Measurements from ENCODE around the gene UNC50. TPM values are rescaled to one million over a fixed set of nuclear protein-coding genes. Genes with fewer than 3 reads are reported as not detected.

Gene UNC50
- polyA plus RNA-seq, 1 donor = 57.4 TPM

GRCh38 chr2:98607104-98607503 lies 1.3 kb upstream of the UNC50 start:
- Histone ChIP-seq H3K36me3 (ENCODE audit: control insufficient read depth, insufficient read depth, low read length) (peaks cover 20% of the 10 kb centered on the region), H3K4me1 (ENCODE audit: control insufficient read depth, insufficient read depth, low read length) (peaks cover 19% of the 10 kb centered on the region), H3K27ac (ENCODE audit: low read length) (no peak overlapping the region), H3K27me3 (ENCODE audit: control insufficient read depth, insufficient read depth, low read length) (no peaks in the 10 kb centered on the region), H3K9me3 (ENCODE audit: control insufficient read depth, low read depth, low read length) (no peaks in the 10 kb centered on the region), H3K4me3 (ENCODE audit: low read length) (peak overlapping the region; percentile 81)
- DNase-seq = no peak
- WGBS (ENCODE audit: insufficient coverage, low lambda C conversion rate) = no CpG with 5 or more reads among the region's 6 CpGs

- H3K36me3 ChIP-seq (ENCODE audit: control insufficient read depth, insufficient read depth, low read length) = peaks cover 18% of the 10 kb centered on the region
- H3K27me3 ChIP-seq (ENCODE audit: control insufficient read depth, insufficient read depth, low read length) = no peaks in the 10 kb centered on the region
- no peaks in the 10 kb centered on the region for H3K9me3 ChIP-seq (ENCODE audit: control insufficient read depth, low read depth, low read length)
- 0% methylated on average over 2 of the region's 7 CpGs for WGBS (ENCODE audit: insufficient coverage, low lambda C conversion rate)
- peak overlapping the region; percentile 89 for H3K27ac ChIP-seq (ENCODE audit: low read length)
- peak overlapping the region; percentile 81 for H3K4me3 ChIP-seq (ENCODE audit: low read length)
- peak in 1 of 2 donors; percentile 7 for DNase-seq
- H3K4me1 ChIP-seq (ENCODE audit: control insufficient read depth, insufficient read depth, low read length) = peaks cover 19% of the 10 kb centered on the region
Observed at GRCh38 chr2:98607741-98608115, 661 bp upstream of the UNC50 start.

- Histone ChIP-seq H3K27me3 (ENCODE audit: control insufficient read depth, insufficient read depth, low read length) (no peaks in the 10 kb centered on the region), H3K4me1 (ENCODE audit: control insufficient read depth, insufficient read depth, low read length) (peaks cover 19% of the 10 kb centered on the region), H3K4me3 (ENCODE audit: low read length) (peak overlapping the region; percentile 81), H3K9me3 (ENCODE audit: control insufficient read depth, low read depth, low read length) (no peaks in the 10 kb centered on the region), H3K27ac (ENCODE audit: low read length) (peak overlapping the region; percentile 89), H3K36me3 (ENCODE audit: control insufficient read depth, insufficient read depth, low read length) (peaks cover 21% of the 10 kb centered on the region)
- peak; percentile 10 to 59 for DNase-seq
- no CpG with 5 or more reads among the region's 29 CpGs for WGBS (ENCODE audit: insufficient coverage, low lambda C conversion rate)
Observed at GRCh38 chr2:98608962-98609604, 694 bp downstream of the UNC50 start.

GRCh38 chr2:98614024-98614739 lies 5.8 kb downstream of the UNC50 start:
- no peaks in the 10 kb centered on the region for H3K9me3 ChIP-seq (ENCODE audit: control insufficient read depth, low read depth, low read length)
- 100% methylated on average over 1 of the region's 9 CpGs for WGBS (ENCODE audit: insufficient coverage, low lambda C conversion rate)
- H3K27ac ChIP-seq (ENCODE audit: low read length) = no peak overlapping the region
- no peak overlapping the region for H3K4me3 ChIP-seq (ENCODE audit: low read length)
- H3K27me3 ChIP-seq (ENCODE audit: control insufficient read depth, insufficient read depth, low read length) = no peaks in the 10 kb centered on the region
- H3K36me3 ChIP-seq (ENCODE audit: control insufficient read depth, insufficient read depth, low read length) = peaks cover 56% of the 10 kb centered on the region
- no peak for DNase-seq
- H3K4me1 ChIP-seq (ENCODE audit: control insufficient read depth, insufficient read depth, low read length) = peaks cover 10% of the 10 kb centered on the region

- H3K36me3 ChIP-seq (ENCODE audit: control insufficient read depth, insufficient read depth, low read length) = peaks cover 60% of the 10 kb centered on the region
- H3K4me1 ChIP-seq (ENCODE audit: control insufficient read depth, insufficient read depth, low read length) = peaks cover 3% of the 10 kb centered on the region
- no peak for DNase-seq
- no peaks in the 10 kb centered on the region for H3K9me3 ChIP-seq (ENCODE audit: control insufficient read depth, low read depth, low read length)
- no peaks in the 10 kb centered on the region for H3K27me3 ChIP-seq (ENCODE audit: control insufficient read depth, insufficient read depth, low read length)
- WGBS (ENCODE audit: insufficient coverage, low lambda C conversion rate) = no CpG with 5 or more reads among the region's 5 CpGs
- no peak overlapping the region for H3K4me3 ChIP-seq (ENCODE audit: low read length)
- no peak overlapping the region for H3K27ac ChIP-seq (ENCODE audit: low read length)
Observed at GRCh38 chr2:98615481-98615880, 7.1 kb downstream of the UNC50 start.

GRCh38 chr2:98617149-98617548 lies 8.8 kb downstream of the UNC50 start:
- H3K9me3 ChIP-seq (ENCODE audit: control insufficient read depth, low read depth, low read length) = no peaks in the 10 kb centered on the region
- no peak for DNase-seq
- no peaks in the 10 kb centered on the region for H3K4me1 ChIP-seq (ENCODE audit: control insufficient read depth, insufficient read depth, low read length)
- no peak overlapping the region for H3K27ac ChIP-seq (ENCODE audit: low read length)
- H3K27me3 ChIP-seq (ENCODE audit: control insufficient read depth, insufficient read depth, low read length) = no peaks in the 10 kb centered on the region
- H3K36me3 ChIP-seq (ENCODE audit: control insufficient read depth, insufficient read depth, low read length) = peaks cover 65% of the 10 kb centered on the region
- no peak overlapping the region for H3K4me3 ChIP-seq (ENCODE audit: low read length)
- no CpG with 5 or more reads among the region's 5 CpGs for WGBS (ENCODE audit: insufficient coverage, low lambda C conversion rate)

GRCh38 chr2:98623657-98624056 lies 15.3 kb downstream of the UNC50 start:
- WGBS (ENCODE audit: insufficient coverage, low lambda C conversion rate) = no CpG with 5 or more reads among the region's 5 CpGs
- DNase-seq = no peak

GRCh38 chr2:98632351-98632750 lies 24.0 kb downstream of the UNC50 start:
- Histone ChIP-seq H3K27ac (ENCODE audit: low read length) (no peak overlapping the region), H3K4me1 (ENCODE audit: control insufficient read depth, insufficient read depth, low read length) (no peaks in the 10 kb centered on the region), H3K36me3 (ENCODE audit: control insufficient read depth, insufficient read depth, low read length) (peaks cover 46% of the 10 kb centered on the region), H3K27me3 (ENCODE audit: control insufficient read depth, insufficient read depth, low read length) (no peaks in the 10 kb centered on the region), H3K4me3 (ENCODE audit: low read length) (no peak overlapping the region), H3K9me3 (ENCODE audit: control insufficient read depth, low read depth, low read length) (no peaks in the 10 kb centered on the region)
- no peak for DNase-seq
- WGBS (ENCODE audit: insufficient coverage, low lambda C conversion rate) = no CpG with 5 or more reads among the region's 3 CpGs

More at GRCh38 chr2:98623657-98624056, 15.3 kb downstream of the UNC50 start:
- H3K27me3 ChIP-seq (ENCODE audit: control insufficient read depth, insufficient read depth, low read length) = no peaks in the 10 kb centered on the region
- no peaks in the 10 kb centered on the region for H3K9me3 ChIP-seq (ENCODE audit: control insufficient read depth, low read depth, low read length)
- H3K4me1 ChIP-seq (ENCODE audit: control insufficient read depth, insufficient read depth, low read length) = no peaks in the 10 kb centered on the region
- no peak overlapping the region for H3K4me3 ChIP-seq (ENCODE audit: low read length)
- peaks cover 29% of the 10 kb centered on the region for H3K36me3 ChIP-seq (ENCODE audit: control insufficient read depth, insufficient read depth, low read length)
- no peak overlapping the region for H3K27ac ChIP-seq (ENCODE audit: low read length)

- H3K36me3 ChIP-seq (ENCODE audit: control insufficient read depth, insufficient read depth, low read length) = peaks cover 53% of the 10 kb centered on the region
- H3K27me3 ChIP-seq (ENCODE audit: control insufficient read depth, insufficient read depth, low read length) = no peaks in the 10 kb centered on the region
- no peaks in the 10 kb centered on the region for H3K4me1 ChIP-seq (ENCODE audit: control insufficient read depth, insufficient read depth, low read length)
- no peak for DNase-seq
- no peak overlapping the region for H3K27ac ChIP-seq (ENCODE audit: low read length)
- H3K9me3 ChIP-seq (ENCODE audit: control insufficient read depth, low read depth, low read length) = no peaks in the 10 kb centered on the region
- no peak overlapping the region for H3K4me3 ChIP-seq (ENCODE audit: low read length)
- 100% methylated on average over 3 of the region's 9 CpGs for WGBS (ENCODE audit: insufficient coverage, low lambda C conversion rate)
Observed at GRCh38 chr2:98634406-98635092, 26.2 kb downstream of the UNC50 start.

- no peak for DNase-seq
- Histone ChIP-seq H3K27me3 (ENCODE audit: control insufficient read depth, insufficient read depth, low read length) (no peaks in the 10 kb centered on the region), H3K4me3 (ENCODE audit: low read length) (no peak overlapping the region), H3K27ac (ENCODE audit: low read length) (no peak overlapping the region), H3K9me3 (ENCODE audit: control insufficient read depth, low read depth, low read length) (no peaks in the 10 kb centered on the region), H3K4me1 (ENCODE audit: control insufficient read depth, insufficient read depth, low read length) (no peaks in the 10 kb centered on the region), H3K36me3 (ENCODE audit: control insufficient read depth, insufficient read depth, low read length) (peaks cover 49% of the 10 kb centered on the region)
- WGBS (ENCODE audit: insufficient coverage, low lambda C conversion rate) = 83% methylated on average over 1 of the region's 10 CpGs
Observed at GRCh38 chr2:98637401-98638147, 29.2 kb downstream of the UNC50 start.

Data from large intestine (tissue), 3 donors.